GM19193 (cell line): ENCODE measurements around the gene DELE1.

ENCODE experiments used
- POLR2A ChIP-seq: IDR thresholded peaks from 4 replicates; pipeline ENCODE4 v1.6.1; 2011; ENCODE audit not compliant: insufficient read depth, insufficient read length; ENCODE audit errors: extremely low read depth

Gene DELE1

GRCh38 chr5:141909212-141909611 is 14.5 kb upstream of the DELE1 start:
- TF ChIP-seq POLR2A: no peak

GRCh38 chr5:141910271-141910673 is 13.4 kb upstream of the DELE1 start:
- TF ChIP-seq POLR2A: no peak

- no peak for TF ChIP-seq POLR2A
Observed at GRCh38 chr5:141913560-141914198, 10.0 kb upstream of the DELE1 start.

- TF ChIP-seq POLR2A: no peak
Observed at GRCh38 chr5:141914199-141914743, 9.4 kb upstream of the DELE1 start.

- no peak for TF ChIP-seq POLR2A
Observed at GRCh38 chr5:141914797-141915196, 8.9 kb upstream of the DELE1 start.

GRCh38 chr5:141915881-141916336 is 7.8 kb upstream of the DELE1 start:
- no peak for TF ChIP-seq POLR2A

GRCh38 chr5:141916522-141916921 is 7.1 kb upstream of the DELE1 start:
- TF ChIP-seq POLR2A: no peak

GRCh38 chr5:141917760-141918159 is 5.9 kb upstream of the DELE1 start:
- TF ChIP-seq POLR2A: no peak

GRCh38 chr5:141919218-141920119 is 4.2 kb upstream of the DELE1 start:
- TF ChIP-seq POLR2A: no peak

GRCh38 chr5:141920771-141921170 is 2.9 kb upstream of the DELE1 start:
- TF ChIP-seq POLR2A: no peak

GRCh38 chr5:141926434-141926833 is 2.8 kb downstream of the DELE1 start:
- no peak for TF ChIP-seq POLR2A

- no peak for TF ChIP-seq POLR2A
Observed at GRCh38 chr5:141928051-141928450, 4.4 kb downstream of the DELE1 start.

GRCh38 chr5:141929398-141930058 is 5.9 kb downstream of the DELE1 start:
- TF ChIP-seq POLR2A: no peak

GRCh38 chr5:141931694-141932093 is 8.0 kb downstream of the DELE1 start:
- TF ChIP-seq POLR2A: no peak

GRCh38 chr5:141933151-141933550 is 9.5 kb downstream of the DELE1 start:
- TF ChIP-seq POLR2A: no peak
